Nephron (organoid): ENCODE results near the gene STAT5A.

Experiments
- H3K27ac Mint-ChIP-seq, 3 experiments: 2 replicates each; pipeline ENCODE4 v1.8.0; 2020; ENCODE audit warnings: mixed read lengths in 3 of 3, mild to moderate bottlenecking in 2 of 3, moderate library complexity in 1 of 3
- H3K27me3 Mint-ChIP-seq: 2 replicates; pipeline ENCODE4 v1.8.0; 2021; ENCODE audit warnings: low read depth, mild to moderate bottlenecking, moderate library complexity, mixed read lengths
- H3K36me3 Mint-ChIP-seq: 2 replicates; pipeline ENCODE4 v1.8.0; 2020; ENCODE audit warnings: low read depth, mixed read lengths
- H3K4me1 Mint-ChIP-seq: 2 replicates; pipeline ENCODE4 v1.8.0; 2020; ENCODE audit warnings: mixed read lengths
- H3K4me3 Mint-ChIP-seq, 3 experiments: 2 replicates each; pipeline ENCODE4 v1.8.0; 2020; ENCODE audit warnings: mild to moderate bottlenecking in 3 of 3, mixed read lengths in 3 of 3, moderate library complexity in 2 of 3
- H3K9me3 Mint-ChIP-seq: 2 replicates; pipeline ENCODE4 v1.8.0; 2020; ENCODE audit warnings: mixed read lengths
- CTCF ChIP-seq, 3 experiments: fragments of 200-600 bp; sonication (generic); IDR thresholded peaks; one replicate each; pipeline ENCODE4 v1.5.0; 2021; ENCODE audit warnings: antibody characterized with exemption in 3 of 3; ENCODE audit not compliant: unreplicated experiment in 3 of 3

STAT5A gene

GRCh38 chr17:42276359-42276608 lies 12.0 kb upstream of the STAT5A start, which contains the start of gene STAT5B:
STAT5B (minus strand) TSS chr17:42276391; CDS start chr17:42232127, 44,264 bp downstream.
- peak within 1 kb of the TSS; percentile 92 to 94 (median 94) for H3K4me3 Mint-ChIP-seq

DNA sequence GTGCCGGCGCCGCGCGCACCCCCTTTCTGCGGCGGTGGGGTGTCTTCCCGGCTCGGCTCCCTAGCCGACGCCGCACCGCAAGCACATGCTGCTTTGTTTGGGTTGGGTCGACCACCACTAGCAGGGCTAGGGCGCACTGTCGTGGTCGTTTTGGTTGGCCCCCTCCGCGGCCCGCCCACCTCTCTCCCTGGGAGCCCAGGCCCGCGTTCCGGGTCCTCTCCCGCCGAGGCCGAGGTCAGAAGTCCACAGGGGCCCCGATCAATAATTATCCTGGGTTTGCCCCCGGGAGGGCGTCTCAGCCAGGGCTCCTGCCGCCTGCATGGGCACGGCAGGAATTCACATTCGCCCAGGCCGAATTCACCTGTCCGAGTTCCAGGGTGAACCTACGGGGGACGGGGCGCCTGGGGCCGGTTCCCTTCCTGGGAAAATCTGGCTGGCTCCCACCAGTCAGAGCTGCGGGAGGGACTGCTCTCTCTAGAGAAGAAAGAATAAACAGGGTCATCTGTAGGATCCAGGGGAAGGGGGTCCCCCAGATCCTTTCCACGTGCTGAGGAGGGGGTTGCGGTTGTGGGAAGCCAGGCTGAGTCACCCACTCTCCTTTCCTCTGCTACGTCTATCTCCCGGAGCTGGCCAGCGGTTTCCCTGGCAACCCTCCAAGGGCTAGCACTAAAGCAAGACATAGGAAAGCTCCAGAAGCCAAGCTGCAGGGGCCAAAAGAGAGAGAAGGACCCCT lies 11.5 kb upstream of the STAT5A start:
- no peaks in the 10 kb centered on the region for H3K9me3 Mint-ChIP-seq
- TF ChIP-seq CTCF (IDR thresholded peaks at IDR 0.05; ENCODE audit: unreplicated experiment in 3 of 3): no peak
- H3K36me3 Mint-ChIP-seq: no peaks in the 10 kb centered on the region
- peak overlapping the region; percentile 78 to 94 (median 90) for H3K27ac Mint-ChIP-seq
- H3K4me3 Mint-ChIP-seq: peak overlapping the region; percentile 79 to 90 (median 85)
- no peaks in the 10 kb centered on the region for H3K27me3 Mint-ChIP-seq
- peaks cover 34% of the 10 kb centered on the region for H3K4me1 Mint-ChIP-seq

More at GRCh38 chr17:42276359-42276608, 12.0 kb upstream of the STAT5A start, which contains the start of gene STAT5B:
- peak within 1 kb of the TSS; percentile 87 to 95 (median 94) for H3K27ac Mint-ChIP-seq
- H3K4me1 Mint-ChIP-seq: peaks cover 34% of the 10 kb centered on the region
- no peak for TF ChIP-seq CTCF (IDR thresholded peaks at IDR 0.05; ENCODE audit: unreplicated experiment in 3 of 3)
- H3K27me3 Mint-ChIP-seq: no peaks in the 10 kb centered on the region
- no peaks in the 10 kb centered on the region for H3K36me3 Mint-ChIP-seq
- no peaks in the 10 kb centered on the region for H3K9me3 Mint-ChIP-seq

GRCh38 chr17:42277342-42277712 lies 11.0 kb upstream of the STAT5A start:
- no peaks in the 10 kb centered on the region for H3K27me3 Mint-ChIP-seq
- H3K4me3 Mint-ChIP-seq: peak overlapping the region; percentile 79 to 90 (median 85)
- no peaks in the 10 kb centered on the region for H3K36me3 Mint-ChIP-seq
- no peaks in the 10 kb centered on the region for H3K9me3 Mint-ChIP-seq
- TF ChIP-seq CTCF (IDR thresholded peaks at IDR 0.05; ENCODE audit: unreplicated experiment in 3 of 3): no peak
- peaks cover 34% of the 10 kb centered on the region for H3K4me1 Mint-ChIP-seq
- peak overlapping the region; percentile 78 to 94 (median 90) for H3K27ac Mint-ChIP-seq

DNA sequence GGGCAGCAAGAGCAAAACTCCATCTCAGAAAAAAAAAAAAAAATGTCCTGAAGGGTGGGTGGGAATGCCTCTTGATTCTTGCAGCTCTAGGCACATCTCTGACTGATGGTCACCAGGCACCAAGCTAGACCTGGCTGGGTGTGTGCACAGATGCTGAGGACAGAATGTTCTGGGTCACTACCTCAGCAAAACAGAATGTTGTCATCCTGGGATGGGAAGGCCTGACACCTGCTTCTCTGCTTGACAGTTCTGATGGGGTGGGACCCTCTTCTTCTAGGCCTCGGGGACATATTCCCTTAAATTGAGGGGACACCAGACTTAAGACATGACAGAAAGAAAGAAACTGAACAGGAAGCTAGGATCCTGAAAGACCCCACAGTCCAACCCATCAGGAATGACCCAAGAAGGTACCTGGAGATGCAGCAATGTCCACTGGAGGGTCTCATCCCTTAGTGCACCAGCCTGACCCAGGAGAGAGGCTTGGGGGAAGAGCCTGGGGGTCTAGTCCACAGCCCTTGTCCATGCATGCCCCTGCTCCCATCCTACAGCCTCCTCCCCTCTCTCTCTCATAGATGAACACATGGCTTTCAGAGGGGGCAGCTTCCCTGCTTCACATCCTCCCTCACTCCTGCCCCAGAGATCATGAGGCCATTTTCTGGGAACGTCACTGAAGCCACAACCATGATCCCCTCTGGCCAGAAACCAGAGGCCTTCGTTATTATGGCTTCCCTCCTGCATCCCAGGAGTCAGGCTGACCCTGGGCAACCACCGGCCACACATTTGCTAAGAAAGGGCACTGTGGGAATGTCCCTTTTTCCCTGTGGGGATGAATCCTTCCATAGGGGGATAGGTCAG lies 8.3 kb upstream of the STAT5A start:
- Mint-ChIP-seq H3K27me3 (no peaks in the 10 kb centered on the region), H3K4me3 (peak overlapping the region in 2 of 3 experiments; percentile 30 to 43), H3K27ac (no peak overlapping the region), H3K9me3 (no peaks in the 10 kb centered on the region), H3K36me3 (no peaks in the 10 kb centered on the region), H3K4me1 (peaks cover 17% of the 10 kb centered on the region)
- TF ChIP-seq CTCF (IDR thresholded peaks at IDR 0.05; ENCODE audit: unreplicated experiment in 3 of 3): no peak

DNA sequence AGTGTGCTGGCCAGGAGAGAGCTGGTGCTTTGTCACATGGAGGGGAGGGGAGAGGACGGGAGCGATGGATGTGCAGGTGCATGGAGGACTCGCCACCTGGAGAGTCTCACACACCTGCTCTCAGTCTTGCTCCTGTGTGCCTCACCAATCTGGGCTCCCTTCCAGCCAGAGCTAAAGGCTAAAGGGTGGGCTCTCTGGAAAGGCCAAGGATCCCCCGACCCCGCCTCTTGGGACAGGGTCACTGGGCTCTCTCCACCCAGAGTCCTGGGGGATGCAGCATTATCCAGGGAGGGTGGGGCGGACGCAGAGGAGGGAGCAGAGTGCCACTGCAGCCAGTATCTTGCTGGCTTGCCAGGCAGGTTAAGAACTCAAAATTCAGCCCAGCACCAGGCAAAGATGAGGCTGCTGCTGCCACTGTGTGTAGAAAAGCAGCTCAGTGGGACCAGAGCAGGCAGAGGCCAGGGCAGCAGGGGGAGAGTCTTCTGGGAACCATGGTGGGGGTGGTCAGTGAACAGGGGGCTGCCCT lies 6.7 kb upstream of the STAT5A start:
- Mint-ChIP-seq H3K27ac (no peak overlapping the region), H3K4me1 (peaks cover 12% of the 10 kb centered on the region), H3K36me3 (no peaks in the 10 kb centered on the region), H3K9me3 (no peaks in the 10 kb centered on the region), H3K4me3 (no peak overlapping the region), H3K27me3 (no peaks in the 10 kb centered on the region)
- no peak for TF ChIP-seq CTCF (IDR thresholded peaks at IDR 0.05; ENCODE audit: unreplicated experiment in 3 of 3)
